K562 (cell line): ENCODE measurements around the gene ZNF609. TPM values are rescaled to one million over a fixed set of nuclear protein-coding genes. Genes with fewer than 3 reads are reported as not detected.

Source experiments
- ATAC-seq: fragments of 200-7000 bp; cut with Tn5 transposase; 3 replicates; pipeline ENCODE4 v1.9.1; 2020; ENCODE audit warnings: moderate library complexity
- BruUV-seq: library from RNA; stranded (reverse); fragments of 400-500 nt; replicated peaks from 2 replicates; lab custom pipeline; 2021; lab: Mats Ljungman, UMichigan
- CTCF ChIA-PET: fragments of 300-600 bp; formaldehyde crosslinking; extraction: SDS; loops from one replicate; lab custom pipeline; 2021; ENCODE audit warnings: low intra/inter-chr PET ratio; lab: Yijun Ruan, JAX
- POLR2A ChIA-PET: fragments of 300-600, 350-650 bp; sonication (Branson Sonifier 250); formaldehyde crosslinking; extraction: SDS; loops from one replicate; lab custom pipeline; 2021; ENCODE audit warnings: antibody characterized with exemption, inconsistent platforms; lab: Yijun Ruan, JAX
- DNase-seq, 4 experiments: peaks; one replicate each; pipeline versions ENCODE4 v3.0.0 to v3.0.0-alpha.2; 2011 to 2018; ENCODE audit warnings: low spot score in 3 of 4, mixed read lengths in 3 of 4; ENCODE audit errors: extremely low read depth in 1 of 4
- FAIRE-seq: peaks from 2 replicates; lab custom pipeline; 2011; peaks lifted over from hg19 to GRCh38; lab: Jason Lieb, UNC
- H2AFZ ChIP-seq: 2 replicates; pipeline ENCODE4 v1.6.0; 2011; ENCODE audit warnings: low read depth, low read length, control low read depth, inconsistent platforms
- H3K27ac ChIP-seq: fragments of 200-600 bp; 3 replicates; pipeline ENCODE4 v1.8.0; 2011; ENCODE audit warnings: low read depth, mild to moderate bottlenecking, control low read depth, inconsistent platforms, low read length, moderate library complexity, mixed read lengths; ENCODE audit errors: extremely low read depth
- H3K27me3 ChIP-seq, 2 experiments: fragments of 300-600 bp in 1 of 2; 2 replicates in 1 of 2; 3 replicates in 1 of 2; pipeline versions ENCODE4 v1.6.0 to v1.8.0; 2011; ENCODE audit warnings: inconsistent platforms in 2 of 2, low read length in 2 of 2, mild to moderate bottlenecking in 1 of 2, mixed read lengths in 1 of 2, moderate library complexity in 1 of 2; ENCODE audit not compliant: control insufficient read depth in 2 of 2, insufficient read depth in 2 of 2
- H3K36me3 ChIP-seq: fragments of 300-600 bp; 3 replicates; pipeline ENCODE4 v1.8.0; 2011; ENCODE audit warnings: mild to moderate bottlenecking, low read length, inconsistent platforms; ENCODE audit not compliant: control insufficient read depth, insufficient read depth
- H3K4me1 ChIP-seq, 2 experiments: fragments of 200-600 bp in 1 of 2; replicated peaks in 1 of 2; 2 replicates in 1 of 2; 3 replicates in 1 of 2; pipeline versions ENCODE4 v1.5.1 to v1.8.0; 2011; ENCODE audit warnings: inconsistent platforms in 2 of 2, low read length in 2 of 2, mild to moderate bottlenecking in 1 of 2, mixed read lengths in 1 of 2, moderate library complexity in 1 of 2; ENCODE audit not compliant: control insufficient read depth in 2 of 2, insufficient read depth in 2 of 2
- H3K4me2 ChIP-seq: 2 replicates; pipeline ENCODE4 v1.6.1; 2011; ENCODE audit warnings: low read length, control low read depth, inconsistent platforms, mixed read lengths; ENCODE audit not compliant: insufficient read depth
- H3K4me3 ChIP-seq: fragments of 200-600 bp; sonication (generic), shearing (Covaris generic); 2 replicates; pipeline ENCODE4 v1.5.1; 2016; ENCODE audit warnings: control low read depth, inconsistent platforms
- H3K79me2 ChIP-seq: fragments of 200-600 bp; 3 replicates; pipeline ENCODE4 v1.8.0; 2011; ENCODE audit warnings: low read length, inconsistent platforms; ENCODE audit not compliant: control insufficient read depth, insufficient read depth
- H3K9ac ChIP-seq, 2 experiments: 2 replicates each; pipeline versions ENCODE4 v1.6.0 to v1.6.1; 2011; ENCODE audit warnings: low read depth in 2 of 2, low read length in 2 of 2, control low read depth in 1 of 2, inconsistent platforms in 1 of 2, mild to moderate bottlenecking in 1 of 2, mixed read lengths in 1 of 2; ENCODE audit not compliant: insufficient read depth in 1 of 2
- H3K9me1 ChIP-seq: one replicate; pipeline ENCODE4 v1.6.0; 2011; ENCODE audit warnings: inconsistent platforms, mild to moderate bottlenecking, low read length, moderate library complexity; ENCODE audit not compliant: control insufficient read depth, insufficient read depth
- H3K9me3 ChIP-seq: replicated peaks from 2 replicates; pipeline ENCODE4 v1.5.1; 2011; ENCODE audit warnings: low read depth, low read length, inconsistent platforms; ENCODE audit not compliant: control insufficient read depth, insufficient read depth
- H4K20me1 ChIP-seq: replicated peaks from 2 replicates; pipeline ENCODE4 v1.6.1; 2011; ENCODE audit warnings: low read length, inconsistent platforms, mixed read lengths; ENCODE audit not compliant: control insufficient read depth, insufficient read depth
- ARHGAP35 ChIP-seq: fragments of 450-650 bp; IDR thresholded peaks from 2 replicates; pipeline ENCODE4 v1.6.1; 2018; ENCODE audit not compliant: partially characterized antibody
- CEBPB ChIP-seq: fragments of 450-650 bp; IDR thresholded peaks from 2 replicates; pipeline ENCODE4 v1.6.1; 2016; ENCODE audit warnings: missing genetic modification characterization, missing compliant biosample characterization
- KLF13 ChIP-seq: fragments of 450-650 bp; IDR thresholded peaks from 2 replicates; pipeline ENCODE4 v1.6.1; 2016; ENCODE audit warnings: missing genetic modification characterization, low read depth, mild to moderate bottlenecking, missing compliant biosample characterization, moderate library complexity, borderline replicate concordance
- SUPT5H ChIP-seq: fragments of 450-650 bp; IDR thresholded peaks from 2 replicates; pipeline ENCODE4 v1.6.1; 2016
- ZNF354B ChIP-seq: fragments of 250-450 bp; sonication (Bioruptor Pico); IDR thresholded peaks from 2 replicates; pipeline ENCODE4 v1.4.0; 2020
- ZNF644 ChIP-seq: fragments of 200-800 bp; sonication (Bioruptor generic); IDR thresholded peaks from 2 replicates; pipeline ENCODE4 v1.6.1; 2016; ENCODE audit warnings: low read depth, missing genetic modification characterization, missing compliant biosample characterization
- WGBS: fragments of 100-300 bp; shearing (Covaris generic); methylation state at CpG from one replicate; pipeline ENCODE4 v1.1.6; 2016; ENCODE audit warnings: low coverage, mixed read lengths; ENCODE audit not compliant: insufficient coverage; ENCODE audit errors: missing lambda C conversion rate; 5-methylcytosine and 5-hydroxymethylcytosine counted together
- in situ Hi-C: fragments of 300-500 bp; cut with MboI; formaldehyde crosslinking; loops from 4 replicates; pipeline ENCODE4 v1.15.0; 2018; ENCODE audit warnings: inconsistent platforms, mixed read lengths
- intact Hi-C: fragments of 100-400 bp; cut with micrococcal nuclease; formaldehyde crosslinking; loops from 2 replicates; pipeline ENCODE4 v1.14.2; 2022
- polyA plus RNA-seq, 8 experiments: library from polyadenylated mRNA; depleted of rRNA in 4 of 8; stranded (reverse) in 5 of 8; unstranded in 3 of 8; fragments of >200 nt; fragmentation: Nextera tagmentation in 2 of 8; fragmentation: Illumina TruSeq in 1 of 8; extraction: Ambion mirVana in 2 of 8; extraction: Trizol in 1 of 8; gene quantifications; 2 replicates each; pipeline versions ENCODE4 v1.2.1 to v1.2.3, GENCODE V29; 2011 to 2014; ENCODE audit warnings: inconsistent platforms in 1 of 8, missing spikeins in 1 of 8
- total RNA-seq, 7 experiments: library from RNA; depleted of rRNA in 6 of 7; stranded (reverse); fragments of >200 nt in 6 of 7; fragmentation: Illumina TruSeq in 2 of 7; extraction: Trizol in 2 of 7; gene quantifications; 2 replicates each; pipeline versions ENCODE4 v1.2.1 to v1.2.3, GENCODE V29; 2011 to 2021; ENCODE audit warnings: low replicate concordance in 1 of 7
- TF ChIP-seq, protein P1 (sequence below): fragments of 450-650 bp; IDR thresholded peaks from 2 replicates; pipeline ENCODE4 v1.6.1; 2016; ENCODE audit warnings: antibody characterized with exemption
- TF ChIP-seq, protein P2 (sequence below), 2 experiments: fragments of 450-650 bp in 1 of 2; sonication (generic) in 1 of 2; formaldehyde crosslinking in 1 of 2; IDR thresholded peaks in 1 of 2; conservative IDR thresholded peaks in 1 of 2; 2 replicates each; pipeline versions ENCODE4 v1.6.1 to v1.8.1; 2016 to 2023; ENCODE audit warnings: mild to moderate bottlenecking in 2 of 2, moderate library complexity in 2 of 2, inconsistent platforms in 1 of 2, missing genetic modification reagents in 1 of 2
- TF ChIP-seq, protein P3 (sequence below): fragments of 250-450 bp; sonication (Bioruptor Pico); IDR thresholded peaks from 2 replicates; pipeline ENCODE4 v1.4.0; 2020; ENCODE audit warnings: borderline replicate concordance
- TF ChIP-seq, protein P4 (sequence below), 2 experiments: fragments of 150-350 bp in 1 of 2; IDR thresholded peaks; 2 replicates each; pipeline ENCODE4 v1.6.1; 2012 to 2016; ENCODE audit warnings: low read depth in 2 of 2, low read length in 2 of 2, mild to moderate bottlenecking in 1 of 2, moderate library complexity in 1 of 2

ZNF609 gene
- total and polyA plus RNA-seq, 9 of the 15 experiments (the other 6 are each of a cell fraction or from before 2014, with no cell fraction given) = 3.0 to 38.7 (median 17.8) TPM

DNA sequence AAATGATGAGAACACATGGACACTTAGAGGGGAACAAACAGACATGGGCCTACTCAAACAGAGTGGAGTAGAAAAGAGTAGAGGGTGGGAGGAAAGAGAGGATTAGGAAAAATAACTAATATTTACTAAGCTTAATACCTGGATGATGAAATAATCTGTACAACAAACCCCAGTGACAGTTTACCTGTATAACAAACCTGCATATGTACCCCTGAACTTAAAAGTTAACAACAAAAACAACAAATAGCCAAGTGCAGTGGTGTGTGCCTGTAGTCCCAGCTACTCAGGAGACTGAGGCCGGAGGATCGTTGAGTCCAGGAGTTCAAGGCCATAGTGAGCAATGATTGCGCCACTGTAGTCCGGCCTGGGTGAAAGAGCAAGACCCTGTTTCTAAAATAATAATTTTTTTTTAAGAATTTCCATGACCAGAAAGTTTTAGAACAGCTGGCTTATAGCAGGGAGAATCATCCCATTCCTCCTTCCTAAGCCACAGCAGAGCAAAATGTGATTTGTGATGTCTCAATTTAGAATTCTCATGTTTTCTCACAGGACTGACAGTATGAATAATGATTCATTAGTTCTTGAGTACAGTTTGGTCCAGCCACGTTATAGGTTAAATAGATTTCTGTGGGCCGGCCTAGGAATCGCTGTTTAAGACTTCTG lies 150.0 kb downstream of the ZNF609 start:
- no peaks in the 10 kb centered on the region for H3K36me3 ChIP-seq
- no peaks in the 10 kb centered on the region; the same call in 1 of the 2 replicates for H4K20me1 ChIP-seq
- intact Hi-C loops = no loop called here
- ChIA-PET CTCF (no interaction called here), POLR2A (interaction anchor here (0.8 to 1.8 kb wide), 3 partner anchors 9 to 12 kb away, joined by 3 to 4 read pairs (median 3); no protein-coding TSS in a partner anchor)
- peaks cover 54% of the 10 kb centered on the region for H3K79me2 ChIP-seq
- WGBS = 73% methylated on average over 7 of the region's 7 CpGs
- H3K27me3 ChIP-seq = no peaks in the 10 kb centered on the region
- no peak overlapping the region for H3K4me2 ChIP-seq
- H3K9ac ChIP-seq = no peak overlapping the region
- no peaks in the 10 kb centered on the region for H3K9me1 ChIP-seq
- no peak overlapping the region for H3K27ac ChIP-seq
- FAIRE-seq = no peak
- no peak for ATAC-seq
- no peak for DNase-seq
- no peak overlapping the region for H2AFZ ChIP-seq
- H3K9me3 ChIP-seq = no peaks in the 10 kb centered on the region
- no peak overlapping the region for H3K4me3 ChIP-seq
- in situ Hi-C loops = no loop called here
- peaks cover 0 to 7% of the 10 kb centered on the region in 2 experiments; a peak in 4 of 5 replicates for H3K4me1 ChIP-seq
- BruUV-seq = no TSS peak
- TF ChIP-seq, protein P1, sequence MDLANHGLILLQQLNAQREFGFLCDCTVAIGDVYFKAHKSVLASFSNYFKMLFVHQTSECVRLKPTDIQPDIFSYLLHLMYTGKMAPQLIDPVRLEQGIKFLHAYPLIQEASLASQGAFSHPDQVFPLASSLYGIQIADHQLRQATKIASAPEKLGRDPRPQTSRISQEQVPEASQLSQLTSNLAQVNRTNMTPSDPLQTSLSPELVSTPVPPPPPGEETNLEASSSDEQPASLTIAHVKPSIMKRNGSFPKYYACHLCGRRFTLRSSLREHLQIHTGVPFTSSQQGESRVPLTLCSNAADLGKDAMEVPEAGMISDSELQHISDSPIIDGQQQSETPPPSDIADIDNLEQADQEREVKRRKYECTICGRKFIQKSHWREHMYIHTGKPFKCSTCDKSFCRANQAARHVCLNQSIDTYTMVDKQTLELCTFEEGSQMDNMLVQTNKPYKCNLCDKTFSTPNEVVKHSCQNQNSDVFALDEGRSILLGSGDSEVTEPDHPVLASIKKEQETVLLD = no peak
- TF ChIP-seq KLF13 (tag) (no peak), ARHGAP35 (no peak), ZNF644 (tag) (no peak), SUPT5H (no peak), ZNF354B (no peak), CEBPB (tag) (peak; percentile 52; the same call in 1 of the 2 replicates)
- TF ChIP-seq, protein P2, sequence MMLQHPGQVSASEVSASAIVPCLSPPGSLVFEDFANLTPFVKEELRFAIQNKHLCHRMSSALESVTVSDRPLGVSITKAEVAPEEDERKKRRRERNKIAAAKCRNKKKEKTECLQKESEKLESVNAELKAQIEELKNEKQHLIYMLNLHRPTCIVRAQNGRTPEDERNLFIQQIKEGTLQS (IDR thresholded peaks at IDR 0.05) = 0 out of 2 replicates have a peak, but pooled peaks have one; percentile 18
- TF ChIP-seq, protein P2 (CRISPR knock-in tag; conservative IDR thresholded peaks at IDR 0.05) = no peak
- TF ChIP-seq, protein P3, sequence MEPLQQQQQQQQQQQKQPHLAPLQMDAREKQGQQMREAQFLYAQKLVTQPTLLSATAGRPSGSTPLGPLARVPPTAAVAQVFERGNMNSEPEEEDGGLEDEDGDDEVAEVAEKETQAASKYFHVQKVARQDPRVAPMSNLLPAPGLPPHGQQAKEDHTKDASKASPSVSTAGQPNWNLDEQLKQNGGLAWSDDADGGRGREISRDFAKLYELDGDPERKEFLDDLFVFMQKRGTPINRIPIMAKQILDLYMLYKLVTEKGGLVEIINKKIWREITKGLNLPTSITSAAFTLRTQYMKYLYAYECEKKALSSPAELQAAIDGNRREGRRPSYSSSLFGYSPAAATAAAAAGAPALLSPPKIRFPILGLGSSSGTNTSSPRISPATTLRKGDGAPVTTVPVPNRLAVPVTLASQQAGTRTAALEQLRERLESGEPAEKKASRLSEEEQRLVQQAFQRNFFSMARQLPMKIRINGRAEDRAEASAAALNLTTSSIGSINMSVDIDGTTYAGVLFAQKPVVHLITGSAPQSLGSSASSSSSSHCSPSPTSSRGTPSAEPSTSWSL (CRISPR knock-in tag) = no peak
- TF ChIP-seq, protein P4, sequence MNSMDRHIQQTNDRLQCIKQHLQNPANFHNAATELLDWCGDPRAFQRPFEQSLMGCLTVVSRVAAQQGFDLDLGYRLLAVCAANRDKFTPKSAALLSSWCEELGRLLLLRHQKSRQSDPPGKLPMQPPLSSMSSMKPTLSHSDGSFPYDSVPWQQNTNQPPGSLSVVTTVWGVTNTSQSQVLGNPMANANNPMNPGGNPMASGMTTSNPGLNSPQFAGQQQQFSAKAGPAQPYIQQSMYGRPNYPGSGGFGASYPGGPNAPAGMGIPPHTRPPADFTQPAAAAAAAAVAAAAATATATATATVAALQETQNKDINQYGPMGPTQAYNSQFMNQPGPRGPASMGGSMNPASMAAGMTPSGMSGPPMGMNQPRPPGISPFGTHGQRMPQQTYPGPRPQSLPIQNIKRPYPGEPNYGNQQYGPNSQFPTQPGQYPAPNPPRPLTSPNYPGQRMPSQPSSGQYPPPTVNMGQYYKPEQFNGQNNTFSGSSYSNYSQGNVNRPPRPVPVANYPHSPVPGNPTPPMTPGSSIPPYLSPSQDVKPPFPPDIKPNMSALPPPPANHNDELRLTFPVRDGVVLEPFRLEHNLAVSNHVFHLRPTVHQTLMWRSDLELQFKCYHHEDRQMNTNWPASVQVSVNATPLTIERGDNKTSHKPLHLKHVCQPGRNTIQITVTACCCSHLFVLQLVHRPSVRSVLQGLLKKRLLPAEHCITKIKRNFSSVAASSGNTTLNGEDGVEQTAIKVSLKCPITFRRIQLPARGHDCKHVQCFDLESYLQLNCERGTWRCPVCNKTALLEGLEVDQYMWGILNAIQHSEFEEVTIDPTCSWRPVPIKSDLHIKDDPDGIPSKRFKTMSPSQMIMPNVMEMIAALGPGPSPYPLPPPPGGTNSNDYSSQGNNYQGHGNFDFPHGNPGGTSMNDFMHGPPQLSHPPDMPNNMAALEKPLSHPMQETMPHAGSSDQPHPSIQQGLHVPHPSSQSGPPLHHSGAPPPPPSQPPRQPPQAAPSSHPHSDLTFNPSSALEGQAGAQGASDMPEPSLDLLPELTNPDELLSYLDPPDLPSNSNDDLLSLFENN (IDR thresholded peaks at IDR 0.05; ENCODE audit: low read depth in 2 of 2, low read length in 2 of 2) = no peak
